Spleen (tissue), 11 donors: ENCODE data around the gene VWCE. TPM values are rescaled to one million over a fixed set of nuclear protein-coding genes. Genes with fewer than 3 reads are reported as not detected.

Experiments used
- DNase-seq: peaks from one replicate; pipeline ENCODE4 v3.0.0-alpha.2; 2020
- H3K27ac ChIP-seq, 8 donors: fragments of 200-600 bp; sonication (generic) in 7 of 8; 1 replicate in 4 of 8; 2 replicates in 4 of 8; pipeline versions ENCODE4 v1.5.0 to v1.8.0; 2016 to 2021; ENCODE audit warnings: inconsistent platforms in 4 of 8, mild to moderate bottlenecking in 4 of 8, moderate library complexity in 1 of 8
- H3K27me3 ChIP-seq, 7 donors: fragments of 200-600 bp; sonication (generic) in 6 of 7; replicated peaks in 1 of 7; 1 replicate in 4 of 7; 2 replicates in 3 of 7; pipeline versions ENCODE4 v1.5.0 to v1.8.0; 2016 to 2021; ENCODE audit warnings: inconsistent platforms in 3 of 7, mild to moderate bottlenecking in 1 of 7
- H3K36me3 ChIP-seq, 6 donors: fragments of 200-600 bp; sonication (generic) in 5 of 6; 1 replicate in 4 of 6; 2 replicates in 2 of 6; pipeline versions ENCODE4 v1.5.0 to v1.8.0; 2016 to 2021; ENCODE audit warnings: inconsistent platforms in 2 of 6
- H3K4me1 ChIP-seq, 6 donors: fragments of 200-600 bp; sonication (generic) in 5 of 6; 1 replicate in 3 of 6; 2 replicates in 3 of 6; pipeline versions ENCODE4 v1.5.0 to v1.8.0; 2016 to 2021; ENCODE audit warnings: inconsistent platforms in 3 of 6
- H3K4me3 ChIP-seq, 8 donors: fragments of 200-600 bp; sonication (generic) in 7 of 8; 1 replicate in 4 of 8; 2 replicates in 4 of 8; pipeline versions ENCODE4 v1.5.0 to v1.8.0; 2016 to 2021; ENCODE audit warnings: inconsistent platforms in 4 of 8, mild to moderate bottlenecking in 4 of 8, moderate library complexity in 2 of 8
- H3K9me3 ChIP-seq, 8 donors: fragments of 200-600 bp; sonication (generic) in 7 of 8; 1 replicate in 4 of 8; 2 replicates in 4 of 8; pipeline versions ENCODE4 v1.5.0 to v1.8.0; 2016 to 2021; ENCODE audit warnings: inconsistent platforms in 4 of 8
- CTCF ChIP-seq, 11 experiments: fragments of 200-600 bp in 7 of 11; fragments of 450-650 bp in 4 of 11; sonication (generic) in 4 of 11; IDR thresholded peaks in 8 of 11; conservative IDR thresholded peaks in 3 of 11; 1 replicate in 7 of 11; 2 replicates in 4 of 11; pipeline versions ENCODE4 v1.4.0 to v1.8.0; 2016 to 2021; ENCODE audit warnings: antibody characterized with exemption in 11 of 11, inconsistent platforms in 4 of 11, mild to moderate bottlenecking in 1 of 11
- POLR2A ChIP-seq, 3 donors: fragments of 450-650 bp; IDR thresholded peaks; one replicate each; pipeline ENCODE4 v1.5.1; 2017; ENCODE audit warnings: antibody characterized with exemption in 3 of 3, mild to moderate bottlenecking in 1 of 3
- POLR2AphosphoS5 ChIP-seq, 3 donors: sonication (generic); formaldehyde crosslinking; IDR thresholded peaks; one replicate each; pipeline ENCODE4 v1.5.1; 2017; ENCODE audit warnings: antibody characterized with exemption in 3 of 3
- WGBS, 5 donors: extraction: QIAGEN DNeasy Blood & Tissue Kit in 3 of 5; methylation state at CpG; one replicate each; pipeline versions ENCODE4 v1.1.5 to v1.1.7; 2013 to 2018; 5-methylcytosine and 5-hydroxymethylcytosine counted together
- intact Hi-C: fragments of 100-400 bp; cut with DNase I; formaldehyde crosslinking; loops from one replicate; pipeline ENCODE4 v1.15.0; 2023; ENCODE audit warnings: low total_unique reads
- polyA plus RNA-seq, 3 donors: library from polyadenylated mRNA; stranded (reverse); fragments of 200-250 nt; gene quantifications; one replicate each; pipeline ENCODE4 v1.2.1, GENCODE V29; 2013
- total RNA-seq, 7 donors: library from RNA; depleted of rRNA in 3 of 7; stranded (reverse); fragments of >200 nt in 3 of 7; fragmentation: NEBNext Ultra II Directional in 4 of 7; extraction: Animal tissue kit (Norgen Biotek cat#: 25700) in 4 of 7; gene quantifications; one replicate each; pipeline versions ENCODE4 v1.1.0 to v1.2.1, GENCODE V29; 2016 to 2021
- donor health status: healthy with polysubstance abuse.
- donor health status: DM: no; HTN: no; CAD: no; lungs with moderate emphysema.
- donor health status: DM: no; HTN: no; CAD: no.
- donor health status: Bipolar disorder and iron deficiency.
- donor health status: healthy.
- donor health status: DM: no; HTN: no; CAD: no.
- donor health status: DM: yes; HTN: yes; CAD: no.

Gene VWCE
- total and polyA plus RNA-seq, 10 donors, result 0.23 to 3.2 (median 1.2) TPM

- TF ChIP-seq CTCF (IDR thresholded peaks at IDR 0.05 in 8 of 11, conservative IDR thresholded peaks at IDR 0.05 in 3 of 11), result no peak
- TF ChIP-seq POLR2A (IDR thresholded peaks at IDR 0.05), result no peak
- TF ChIP-seq POLR2AphosphoS5 (IDR thresholded peaks at IDR 0.05), result no peak
- no peak for DNase-seq
- H3K36me3 ChIP-seq, result peaks cover 0 to 32% (median 1%) of the 10 kb centered on the region in 6 donors
- no peaks in the 10 kb centered on the region for H3K27me3 ChIP-seq
- H3K4me1 ChIP-seq, result peaks cover 33 to 74% (median 52%) of the 10 kb centered on the region in 6 donors
- 87 to 96% (median 90%) methylated on average over 15 to 16 of the region's 16 CpGs for WGBS, 5 donors
- H3K4me3 ChIP-seq, result no peak overlapping the region
- intact Hi-C loops, result loop anchor here (10.0 kb wide), 1 partner anchor 90 kb away; the partner anchor contains the start of gene CPSF7
- peak overlapping the region in 7 of 8 donors; percentile 5 to 96 (median 89) for H3K27ac ChIP-seq
- H3K9me3 ChIP-seq, result no peaks in the 10 kb centered on the region
Observed at GRCh38 chr11:61334434-61335354, 39.6 kb upstream of the VWCE start.

- Histone ChIP-seq H3K27ac (peak overlapping the region; percentile 82 to 96 (median 92)), H3K4me3 (peak overlapping the region; percentile 82 to 99 (median 90)), H3K36me3 (peaks cover 0 to 32% (median 6%) of the 10 kb centered on the region in 6 donors), H3K27me3 (no peaks in the 10 kb centered on the region), H3K4me1 (peaks cover 36 to 83% (median 55%) of the 10 kb centered on the region in 6 donors), H3K9me3 (no peaks in the 10 kb centered on the region)
- WGBS, 5 donors, result 27% methylated on average over 19 of the region's 19 CpGs
- no peak for TF ChIP-seq POLR2A (IDR thresholded peaks at IDR 0.05)
- DNase-seq, result no peak
- intact Hi-C loops, result loop anchor here (10.0 kb wide), 1 partner anchor 91 kb away; the partner anchor contains the start of gene CPSF7
Observed at GRCh38 chr11:61333550-61334433, 38.7 kb upstream of the VWCE start.

GRCh38 chr11:61332797-61333549, 37.9 kb upstream of the VWCE start, which contains the start of the genes DDB1 and TKFC:
TSS of gene DDB1 (minus strand) at chr11:61333105. CDS start at chr11:61332968, 137 bp downstream.
TSS of gene TKFC (plus strand) at chr11:61333228. CDS start at chr11:61334729, 1,501 bp downstream.
- peaks cover 36 to 89% (median 57%) of the 10 kb centered on the region in 6 donors for H3K4me1 ChIP-seq
- peaks cover 0 to 34% (median 13%) of the 10 kb centered on the region in 6 donors for H3K36me3 ChIP-seq
- WGBS, 5 donors, result 0 to 1% (median 0%) methylated on average over 18 to 81 of the region's 81 CpGs
- no peaks in the 10 kb centered on the region for H3K9me3 ChIP-seq
- peak within 1 kb of the TSS; percentile 82 to 96 (median 92) for H3K27ac ChIP-seq
- no peaks in the 10 kb centered on the region for H3K27me3 ChIP-seq
- H3K4me3 ChIP-seq, result peak within 1 kb of the TSS; percentile 82 to 99 (median 90)
- TF ChIP-seq POLR2AphosphoS5 (IDR thresholded peaks at IDR 0.05) (peak; percentile 92 to 96 (median 96)), POLR2A (IDR thresholded peaks at IDR 0.05) (peak; percentile 8 to 62 (median 58)), CTCF (IDR thresholded peaks at IDR 0.05 in 8 of 11, conservative IDR thresholded peaks at IDR 0.05 in 3 of 11) (peak in 3 of 11 experiments; percentile 6 to 23 (median 23))
- intact Hi-C loops, result loop anchor here (10.0 kb wide), 1 partner anchor 92 kb away; the partner anchor contains the start of gene CPSF7
- DNase-seq, result peak; percentile 100
